D721Med (cell line): ENCODE results near the gene SNTA1.

Source experiments
- DNase-seq: peaks from one replicate; pipeline ENCODE4 v3.0.0; 2011; ENCODE audit warnings: low spot score; ENCODE audit not compliant: insufficient read length
- FAIRE-seq: peaks from 2 replicates; lab custom pipeline; 2011; peaks lifted over from hg19 to GRCh38; lab: Jason Lieb, UNC
- TF ChIP-seq, protein P1 (sequence below): IDR thresholded peaks from 2 replicates; pipeline ENCODE4 v1.5.1; 2012; ENCODE audit warnings: mild to moderate bottlenecking, control low read depth; ENCODE audit not compliant: insufficient read depth; ENCODE audit errors: missing control alignments

Gene SNTA1

DNA sequence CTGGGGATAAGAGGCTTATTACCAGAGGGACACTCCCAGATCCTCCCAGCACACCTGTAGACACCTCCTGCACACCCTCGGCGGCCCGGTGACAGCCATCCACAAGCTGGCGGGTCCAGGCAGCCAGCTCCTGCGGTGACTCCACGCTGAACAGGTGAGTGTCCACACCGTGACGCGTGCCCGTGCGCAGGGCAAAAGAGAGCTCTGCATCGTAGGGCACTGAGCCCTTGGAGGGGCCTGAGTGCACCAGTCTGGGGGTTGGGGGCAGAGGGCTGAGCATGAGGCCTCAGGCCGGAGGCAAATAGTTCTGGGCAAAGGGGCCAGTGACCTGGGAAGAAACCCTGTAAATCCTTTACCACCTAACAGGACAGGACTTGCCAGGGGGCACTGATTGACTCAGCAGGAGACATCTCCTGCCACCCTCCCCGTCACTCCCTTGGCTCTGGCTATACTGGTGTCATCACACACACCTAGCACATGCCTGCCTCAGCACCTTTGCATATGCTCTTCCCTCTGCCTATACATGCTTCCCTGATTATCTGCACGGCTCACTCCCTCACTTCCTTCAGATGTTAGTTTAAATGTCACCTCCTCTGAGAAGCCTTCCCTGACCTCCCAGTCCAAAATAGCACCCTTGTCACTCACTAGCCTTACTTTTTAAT, 33.4 kb downstream of the SNTA1 start:
- TF ChIP-seq, protein P1, sequence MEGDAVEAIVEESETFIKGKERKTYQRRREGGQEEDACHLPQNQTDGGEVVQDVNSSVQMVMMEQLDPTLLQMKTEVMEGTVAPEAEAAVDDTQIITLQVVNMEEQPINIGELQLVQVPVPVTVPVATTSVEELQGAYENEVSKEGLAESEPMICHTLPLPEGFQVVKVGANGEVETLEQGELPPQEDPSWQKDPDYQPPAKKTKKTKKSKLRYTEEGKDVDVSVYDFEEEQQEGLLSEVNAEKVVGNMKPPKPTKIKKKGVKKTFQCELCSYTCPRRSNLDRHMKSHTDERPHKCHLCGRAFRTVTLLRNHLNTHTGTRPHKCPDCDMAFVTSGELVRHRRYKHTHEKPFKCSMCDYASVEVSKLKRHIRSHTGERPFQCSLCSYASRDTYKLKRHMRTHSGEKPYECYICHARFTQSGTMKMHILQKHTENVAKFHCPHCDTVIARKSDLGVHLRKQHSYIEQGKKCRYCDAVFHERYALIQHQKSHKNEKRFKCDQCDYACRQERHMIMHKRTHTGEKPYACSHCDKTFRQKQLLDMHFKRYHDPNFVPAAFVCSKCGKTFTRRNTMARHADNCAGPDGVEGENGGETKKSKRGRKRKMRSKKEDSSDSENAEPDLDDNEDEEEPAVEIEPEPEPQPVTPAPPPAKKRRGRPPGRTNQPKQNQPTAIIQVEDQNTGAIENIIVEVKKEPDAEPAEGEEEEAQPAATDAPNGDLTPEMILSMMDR = no peak
- FAIRE-seq (no peak), DNase-seq (no peak)

DNA sequence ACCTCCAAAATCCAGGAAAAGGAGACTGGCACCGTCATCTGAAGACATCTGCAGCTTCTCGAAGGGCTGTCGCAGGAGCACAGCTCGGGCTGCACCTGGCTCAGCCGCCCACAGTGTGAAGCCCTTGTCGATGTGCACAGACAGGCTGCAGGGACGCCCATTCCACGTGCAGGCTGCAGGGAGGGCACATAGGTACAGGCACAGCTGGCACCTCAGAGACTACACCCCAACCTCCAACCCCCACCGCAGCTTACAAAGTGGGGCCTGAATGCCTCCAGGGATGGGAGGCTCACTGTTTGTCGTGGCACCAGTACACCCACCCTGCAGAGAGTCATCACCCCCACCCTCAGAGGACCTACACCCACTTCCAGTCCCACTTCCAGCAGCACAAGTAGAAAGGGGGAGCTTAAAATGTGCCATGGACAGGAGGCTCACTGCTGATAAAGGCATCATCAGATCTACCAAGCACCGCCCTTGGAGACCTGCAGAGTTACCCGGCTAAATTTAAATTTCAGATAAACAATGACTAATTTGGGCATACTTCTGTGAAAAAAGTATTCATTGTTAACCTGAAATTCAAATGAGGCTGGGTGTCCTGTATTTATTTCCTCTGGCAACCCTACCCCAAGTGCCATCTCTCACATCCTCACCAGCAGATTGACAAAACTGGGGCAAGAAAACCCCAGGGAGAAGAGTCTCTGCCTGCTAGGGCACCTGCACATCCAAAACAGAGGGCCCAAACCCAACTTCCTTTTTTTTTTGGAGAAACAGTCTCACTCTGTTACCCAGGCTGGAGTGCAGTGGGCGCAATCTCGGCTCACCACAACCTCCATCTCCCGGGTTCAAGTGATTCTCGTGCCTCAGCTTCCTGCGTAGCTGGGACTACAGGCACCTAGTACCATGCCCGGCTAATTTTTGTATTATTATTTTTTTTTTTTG, 34.6 kb downstream of the SNTA1 start:
- TF ChIP-seq, protein P1 = no peak
- FAIRE-seq = no peak
- DNase-seq = no peak

DNA sequence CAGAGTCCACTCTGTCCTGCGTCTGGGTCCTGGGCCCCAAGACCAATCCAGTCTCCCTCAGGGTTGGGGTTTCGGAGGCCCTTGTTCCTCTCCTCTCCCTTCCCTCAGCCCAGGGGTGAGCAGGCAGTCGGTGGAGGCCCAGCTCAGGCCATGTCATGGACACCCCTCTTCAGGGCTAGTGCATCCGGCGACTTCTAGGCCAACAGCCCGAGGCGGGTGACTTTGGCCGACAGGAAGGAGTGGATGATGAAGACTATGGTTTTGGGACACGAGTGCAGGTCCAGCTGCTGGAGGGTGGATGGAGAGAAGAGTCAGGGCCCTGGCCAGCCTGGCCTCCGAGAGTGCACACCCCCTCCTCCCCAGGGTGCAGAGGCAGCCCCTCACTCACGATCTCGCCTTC, 35.2 kb downstream of the SNTA1 start:
- no peak for DNase-seq
- FAIRE-seq = no peak
- TF ChIP-seq, protein P1 = no peak

DNA sequence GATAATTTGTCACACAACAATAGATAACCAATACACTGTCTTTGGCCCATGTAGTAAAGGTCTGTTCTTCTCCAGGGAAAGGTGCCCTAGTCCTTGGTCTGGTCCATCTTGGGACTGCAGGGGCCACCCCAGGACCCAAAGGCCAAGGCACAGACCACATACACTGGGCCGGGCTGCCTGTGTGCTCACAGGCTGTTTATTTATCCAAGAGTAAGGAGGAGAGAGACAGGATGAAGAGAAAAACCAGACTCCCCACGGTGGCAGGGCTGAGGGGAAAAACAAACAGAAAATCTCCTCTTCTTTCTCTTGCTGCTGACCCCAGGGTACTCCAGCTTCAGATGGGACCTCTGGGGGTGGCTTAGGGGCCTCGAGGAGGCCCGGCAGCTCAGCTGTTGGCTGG, 35.8 kb downstream of the SNTA1 start:
- TF ChIP-seq, protein P1 = no peak
- no peak for FAIRE-seq
- no peak for DNase-seq

DNA sequence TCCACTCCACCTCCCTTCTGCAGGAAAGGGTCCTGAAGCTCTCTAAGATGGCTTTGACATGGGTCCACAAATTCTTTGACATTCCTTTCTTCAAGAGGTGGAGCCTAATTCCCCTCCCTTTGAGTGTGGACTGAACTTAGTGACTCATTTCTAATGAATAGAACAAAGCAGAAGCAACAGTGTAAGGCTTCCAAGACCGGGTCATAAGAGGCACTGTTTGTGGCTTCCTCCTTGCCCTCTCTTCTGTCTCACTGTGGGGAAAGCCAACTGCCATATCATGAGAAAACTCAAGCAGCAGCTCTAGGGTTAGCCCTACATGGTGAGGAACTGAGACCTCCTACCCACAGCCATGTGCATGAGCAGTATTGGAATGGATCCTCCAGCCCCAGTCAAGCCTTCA, 36.3 kb downstream of the SNTA1 start:
- FAIRE-seq (no peak), DNase-seq (no peak)

DNA sequence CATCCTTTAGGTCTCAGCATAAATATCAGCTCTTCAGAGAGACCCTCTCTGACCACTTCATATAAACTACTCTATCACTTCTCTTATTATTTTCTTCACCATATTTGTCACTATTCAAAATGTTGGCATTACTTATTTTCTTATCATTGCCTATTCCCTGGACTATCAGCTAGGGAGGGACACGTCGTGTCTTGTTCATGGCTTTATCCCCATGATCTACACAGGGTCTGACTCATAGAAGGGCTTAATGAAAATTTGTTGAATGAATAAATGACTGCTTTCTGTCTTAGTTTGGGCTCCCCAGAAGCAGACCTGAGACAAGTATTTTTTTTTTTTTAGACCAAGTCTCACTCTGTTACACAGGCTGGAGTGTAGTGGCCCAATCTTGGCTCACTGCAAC, 39.3 kb downstream of the SNTA1 start:
- FAIRE-seq = no peak
- DNase-seq = no peak
- TF ChIP-seq, protein P1 = no peak

More for the DNA sequence above, 36.3 kb downstream of the SNTA1 start:
- TF ChIP-seq, protein P1 = no peak

DNA sequence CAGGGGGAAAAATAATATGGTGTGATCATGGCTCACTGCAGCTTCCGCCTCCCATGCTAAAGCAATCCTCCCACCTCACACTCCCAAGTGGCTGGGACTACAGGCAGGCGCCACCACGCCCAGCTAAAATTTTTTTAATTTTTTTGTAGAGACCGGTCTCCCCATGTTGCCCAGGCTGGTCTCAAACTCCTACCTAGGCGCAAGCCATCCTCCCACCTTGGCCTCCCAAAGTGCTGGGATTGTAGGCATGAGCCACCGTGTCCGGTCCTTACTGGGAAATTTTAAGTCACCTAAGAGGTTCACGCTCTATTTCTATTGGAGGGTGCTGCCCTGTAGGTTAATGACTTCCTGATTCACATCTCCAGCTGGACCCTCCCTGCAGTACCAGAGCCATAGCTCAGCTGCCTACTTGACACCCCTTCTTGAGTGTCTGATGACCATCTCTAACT, 41.6 kb downstream of the SNTA1 start:
- TF ChIP-seq, protein P1 = no peak
- FAIRE-seq = no peak
- DNase-seq = no peak
